CD4-positive, alpha-beta T cell (primary cell): ENCODE measurements around the gene PDE4B. TPM values are rescaled to one million over a fixed set of nuclear protein-coding genes. Genes with fewer than 3 reads are reported as not detected.

Experiments used
- ATAC-seq: fragments of 200-7000 bp; cut with Tn5 transposase; one replicate; pipeline ENCODE4 v1.10.0; 2022; ENCODE audit warnings: mild to moderate bottlenecking; ENCODE audit not compliant: poor library complexity
- CTCF ChIA-PET: fragments of 350-600 bp; sonication (Branson Sonifier 250); formaldehyde crosslinking; loops from one replicate; lab custom pipeline; 2021; ENCODE audit warnings: antibody characterized with exemption, inconsistent platforms; lab: Charles Lee
- POLR2A ChIA-PET: fragments of 350-600 bp; sonication (Branson Sonifier 250); formaldehyde crosslinking; loops from one replicate; lab custom pipeline; 2021; ENCODE audit warnings: antibody characterized with exemption, inconsistent platforms; lab: Charles Lee
- DNase-seq, 14 experiments: peaks; one replicate each; pipeline ENCODE4 v3.0.0-alpha.2; 2013 to 2020; ENCODE audit warnings: mixed read lengths in 2 of 14
- H3K27ac ChIP-seq, 2 donors: one replicate each; pipeline versions ENCODE4 v1.5.1 to v1.7.0; 2013; ENCODE audit warnings: low read length in 2 of 2, low read depth in 1 of 2, mild to moderate bottlenecking in 1 of 2
- H3K27me3 ChIP-seq, 2 experiments: 1 replicate in 1 of 2; 2 replicates in 1 of 2; pipeline versions ENCODE4 v1.6.1 to v1.7.0; 2013; ENCODE audit warnings: low read length in 2 of 2, control low read depth in 1 of 2, mild to moderate bottlenecking in 1 of 2, moderate library complexity in 1 of 2; ENCODE audit not compliant: insufficient read depth in 2 of 2, control insufficient read depth in 1 of 2
- H3K36me3 ChIP-seq: one replicate; pipeline ENCODE4 v1.6.1; 2013; ENCODE audit warnings: low read length, control low read depth; ENCODE audit not compliant: insufficient read depth
- H3K4me1 ChIP-seq: one replicate; pipeline ENCODE4 v1.6.1; 2013; ENCODE audit warnings: low read length, control low read depth; ENCODE audit not compliant: insufficient read depth
- H3K4me3 ChIP-seq: one replicate; pipeline ENCODE4 v1.5.1; 2013; ENCODE audit warnings: mild to moderate bottlenecking, low read length, moderate library complexity
- H3K9me3 ChIP-seq, 2 experiments: 1 replicate in 1 of 2; 2 replicates in 1 of 2; pipeline versions ENCODE4 v1.6.1 to v1.7.0; 2013; ENCODE audit warnings: low read length in 2 of 2, mild to moderate bottlenecking in 2 of 2, control low read depth in 1 of 2, moderate library complexity in 1 of 2; ENCODE audit not compliant: control insufficient read depth in 1 of 2, insufficient read depth in 1 of 2
- H3K27ac Mint-ChIP-seq: one replicate; pipeline ENCODE4 v1.8.0; 2020; ENCODE audit warnings: mixed read lengths
- H3K27me3 Mint-ChIP-seq: one replicate; pipeline ENCODE4 v1.8.0; 2021; ENCODE audit warnings: mixed read lengths
- H3K36me3 Mint-ChIP-seq: one replicate; pipeline ENCODE4 v1.8.0; 2021; ENCODE audit warnings: low read depth, mixed read lengths
- H3K4me1 Mint-ChIP-seq: one replicate; pipeline ENCODE4 v1.8.0; 2021; ENCODE audit warnings: low read depth, mixed read lengths
- H3K4me3 Mint-ChIP-seq: one replicate; pipeline ENCODE4 v1.8.0; 2020; ENCODE audit warnings: mild to moderate bottlenecking, mixed read lengths
- H3K9me3 Mint-ChIP-seq: one replicate; pipeline ENCODE4 v1.8.0; 2020; ENCODE audit warnings: mixed read lengths
- CTCF ChIP-seq: fragments of 200-600 bp; IDR thresholded peaks from one replicate; pipeline ENCODE4 v1.8.0; 2022; ENCODE audit warnings: antibody characterized with exemption, mild to moderate bottlenecking
- intact Hi-C, 2 experiments: fragments of 100-400 bp; cut with DNase I in 1 of 2; cut with micrococcal nuclease in 1 of 2; formaldehyde crosslinking; loops; one replicate each; pipeline versions ENCODE4 v1.15.1 to v1.9.0; 2023 to 2025; cut with DNase I, micrococcal nuclease
- total RNA-seq, 174 experiments: library from RNA in 2 of 174; stranded (reverse) in 2 of 174; gene quantifications; one replicate each; pipeline ENCODE4 v1.2.3 and lab custom pipeline; 2021 to 2026

PDE4B gene
- total RNA-seq, 2 experiments from 2014 or later, result 155 to 159 TPM

GRCh38 chr1:66152034-66152433 lies 359.3 kb downstream of the PDE4B start:
- Mint-ChIP-seq H3K4me3 (no peak overlapping the region), H3K9me3 (no peaks in the 10 kb centered on the region), H3K36me3 (no peaks in the 10 kb centered on the region), H3K27me3 (peaks cover 27% of the 10 kb centered on the region), H3K27ac (no peak overlapping the region), H3K4me1 (no peaks in the 10 kb centered on the region)
- no peak for TF ChIP-seq CTCF
- H3K4me3 ChIP-seq, result no peak overlapping the region
- intact Hi-C loops, result no loop called here
- CTCF ChIA-PET, result interaction anchor here (0.6 kb wide), 1 partner anchor 12 kb away, joined by 4 read pairs; no protein-coding TSS in a partner anchor
- H3K27me3 ChIP-seq, result peaks cover 8 to 11% of the 10 kb centered on the region in 2 experiments
- no peak for ATAC-seq
- no peak overlapping the region for H3K27ac ChIP-seq
- no peak for DNase-seq
- no peaks in the 10 kb centered on the region for H3K4me1 ChIP-seq
- POLR2A ChIA-PET, result no interaction called here
- no peaks in the 10 kb centered on the region for H3K9me3 ChIP-seq
- no peaks in the 10 kb centered on the region for H3K36me3 ChIP-seq

GRCh38 chr1:66154394-66154793 lies 361.7 kb downstream of the PDE4B start:
- H3K27ac Mint-ChIP-seq, result no peak overlapping the region
- intact Hi-C loops, result no loop called here
- ATAC-seq, result no peak
- no peak for TF ChIP-seq CTCF
- H3K36me3 ChIP-seq, result no peaks in the 10 kb centered on the region
- no peak for DNase-seq
- H3K9me3 Mint-ChIP-seq, result no peaks in the 10 kb centered on the region
- ChIA-PET CTCF (no interaction called here), POLR2A (no interaction called here)
- H3K27ac ChIP-seq, result no peak overlapping the region
- no peak overlapping the region for H3K4me3 ChIP-seq
- H3K4me3 Mint-ChIP-seq, result no peak overlapping the region
- peaks cover 27% of the 10 kb centered on the region for H3K27me3 Mint-ChIP-seq
- H3K27me3 ChIP-seq, result peaks cover 8 to 15% of the 10 kb centered on the region in 2 experiments
- H3K4me1 Mint-ChIP-seq, result no peaks in the 10 kb centered on the region
- no peaks in the 10 kb centered on the region for H3K9me3 ChIP-seq
- no peaks in the 10 kb centered on the region for H3K4me1 ChIP-seq
- H3K36me3 Mint-ChIP-seq, result no peaks in the 10 kb centered on the region

DNA sequence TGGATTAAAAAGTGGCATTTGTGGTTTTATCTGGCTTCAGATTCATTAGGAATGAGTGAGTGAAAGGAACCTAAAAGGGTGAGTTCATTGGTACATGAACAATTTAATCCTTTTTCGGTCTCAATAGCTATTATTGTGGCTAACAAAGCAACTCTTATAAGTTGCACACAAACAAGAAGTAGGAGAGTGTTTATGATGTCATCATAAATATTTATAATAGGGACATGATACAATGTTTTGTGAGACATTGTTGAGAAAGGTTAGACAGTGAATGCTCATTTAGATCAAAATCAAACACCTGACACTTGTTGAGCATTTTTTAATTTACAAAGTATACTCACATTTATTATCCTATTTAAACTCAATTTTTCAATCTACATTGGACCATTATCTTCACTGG lies 363.4 kb downstream of the PDE4B start:
- no peaks in the 10 kb centered on the region for H3K9me3 Mint-ChIP-seq
- CTCF ChIA-PET, result no interaction called here
- H3K4me1 ChIP-seq, result no peaks in the 10 kb centered on the region
- no peaks in the 10 kb centered on the region for H3K36me3 Mint-ChIP-seq
- no peaks in the 10 kb centered on the region for H3K36me3 ChIP-seq
- peaks cover 39% of the 10 kb centered on the region for H3K27me3 Mint-ChIP-seq
- POLR2A ChIA-PET, result no interaction called here
- no peak overlapping the region for H3K4me3 ChIP-seq
- no peak for TF ChIP-seq CTCF
- no peak for ATAC-seq
- peaks cover 8 to 18% of the 10 kb centered on the region in 2 experiments for H3K27me3 ChIP-seq
- no peak overlapping the region for H3K4me3 Mint-ChIP-seq
- intact Hi-C loops, result no loop called here
- no peak overlapping the region for H3K27ac Mint-ChIP-seq
- no peaks in the 10 kb centered on the region for H3K4me1 Mint-ChIP-seq
- H3K27ac ChIP-seq, result no peak overlapping the region
- no peaks in the 10 kb centered on the region for H3K9me3 ChIP-seq
- DNase-seq, result no peak
